Measurements from ENCODE around the gene ANKRD29.

The ANKRD29 gene

DNA sequence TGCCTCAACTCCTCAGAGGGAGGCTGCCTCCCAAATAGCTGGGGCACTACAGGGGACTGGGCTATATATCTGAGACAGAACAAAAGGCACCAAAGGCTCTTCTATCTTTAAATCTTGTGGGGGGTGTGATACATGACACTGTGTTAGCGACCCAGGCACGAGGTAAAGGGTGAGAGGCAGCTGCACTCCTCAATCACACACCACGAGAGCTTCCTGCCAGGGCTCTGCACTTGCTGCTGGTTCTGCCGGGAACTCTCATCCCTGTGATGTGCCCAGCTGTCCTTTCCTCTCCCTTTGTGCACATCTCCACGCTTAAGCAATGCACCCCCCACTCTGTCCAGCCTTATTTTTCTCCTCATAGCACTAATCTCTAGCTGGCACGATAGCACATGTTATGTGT, 108.8 kb downstream of the ANKRD29 start:
- Histone ChIP-seq H3K4me1 (ENCODE audit: insufficient read depth, low read length, severe bottlenecking) (no peaks in the 10 kb centered on the region), H3K9ac (ENCODE audit: low read length) (no peak overlapping the region), H3F3A (ENCODE audit: insufficient read depth, low read length) (no peaks in the 10 kb centered on the region), H3K27me3 (ENCODE audit: insufficient read depth, low read length) (no peaks in the 10 kb centered on the region), H2AFZ (ENCODE audit: low read length) (no peak overlapping the region), H3K9me2 (ENCODE audit: low read depth, low read length) (no peaks in the 10 kb centered on the region), H3K4me2 (ENCODE audit: low read length) (no peak overlapping the region), H3K27ac (ENCODE audit: low read depth, low read length, poor library complexity, severe bottlenecking) (no peak overlapping the region), H3K9me3 (ENCODE audit: low read length) (no peaks in the 10 kb centered on the region), H3K79me2 (ENCODE audit: insufficient read depth, low read length) (no peaks in the 10 kb centered on the region), H4K20me1 (ENCODE audit: insufficient read depth, low read length) (no peaks in the 10 kb centered on the region), H3K36me3 (ENCODE audit: insufficient read depth, low read length) (peaks cover 69% of the 10 kb centered on the region), H3K4me3 (ENCODE audit: low read depth, low read length, poor library complexity, severe bottlenecking) (no peak overlapping the region)
- no peak for TF ChIP-seq EZH2 (IDR thresholded peaks at IDR 0.05; ENCODE audit: borderline replicate concordance, low read length)

GRCh38 chr18:23552505-23552904, 110.2 kb downstream of the ANKRD29 start:
- Histone ChIP-seq H3K4me2 (ENCODE audit: low read length) (no peak overlapping the region), H3K9me3 (ENCODE audit: low read length) (no peaks in the 10 kb centered on the region), H2AFZ (ENCODE audit: low read length) (no peak overlapping the region), H3F3A (ENCODE audit: insufficient read depth, low read length) (no peaks in the 10 kb centered on the region), H3K27ac (ENCODE audit: low read depth, low read length, poor library complexity, severe bottlenecking) (no peak overlapping the region), H3K79me2 (ENCODE audit: insufficient read depth, low read length) (no peaks in the 10 kb centered on the region), H3K27me3 (ENCODE audit: insufficient read depth, low read length) (no peaks in the 10 kb centered on the region), H4K20me1 (ENCODE audit: insufficient read depth, low read length) (no peaks in the 10 kb centered on the region), H3K9ac (ENCODE audit: low read length) (no peak overlapping the region), H3K9me2 (ENCODE audit: low read depth, low read length) (no peaks in the 10 kb centered on the region), H3K36me3 (ENCODE audit: insufficient read depth, low read length) (peaks cover 72% of the 10 kb centered on the region), H3K4me3 (ENCODE audit: low read depth, low read length, poor library complexity, severe bottlenecking) (no peak overlapping the region), H3K4me1 (ENCODE audit: insufficient read depth, low read length, severe bottlenecking) (no peaks in the 10 kb centered on the region)
- TF ChIP-seq, protein P1, sequence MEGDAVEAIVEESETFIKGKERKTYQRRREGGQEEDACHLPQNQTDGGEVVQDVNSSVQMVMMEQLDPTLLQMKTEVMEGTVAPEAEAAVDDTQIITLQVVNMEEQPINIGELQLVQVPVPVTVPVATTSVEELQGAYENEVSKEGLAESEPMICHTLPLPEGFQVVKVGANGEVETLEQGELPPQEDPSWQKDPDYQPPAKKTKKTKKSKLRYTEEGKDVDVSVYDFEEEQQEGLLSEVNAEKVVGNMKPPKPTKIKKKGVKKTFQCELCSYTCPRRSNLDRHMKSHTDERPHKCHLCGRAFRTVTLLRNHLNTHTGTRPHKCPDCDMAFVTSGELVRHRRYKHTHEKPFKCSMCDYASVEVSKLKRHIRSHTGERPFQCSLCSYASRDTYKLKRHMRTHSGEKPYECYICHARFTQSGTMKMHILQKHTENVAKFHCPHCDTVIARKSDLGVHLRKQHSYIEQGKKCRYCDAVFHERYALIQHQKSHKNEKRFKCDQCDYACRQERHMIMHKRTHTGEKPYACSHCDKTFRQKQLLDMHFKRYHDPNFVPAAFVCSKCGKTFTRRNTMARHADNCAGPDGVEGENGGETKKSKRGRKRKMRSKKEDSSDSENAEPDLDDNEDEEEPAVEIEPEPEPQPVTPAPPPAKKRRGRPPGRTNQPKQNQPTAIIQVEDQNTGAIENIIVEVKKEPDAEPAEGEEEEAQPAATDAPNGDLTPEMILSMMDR (IDR thresholded peaks at IDR 0.05; ENCODE audit: low read length): no peak
- no peak for TF ChIP-seq EZH2 (IDR thresholded peaks at IDR 0.05; ENCODE audit: borderline replicate concordance, low read length)

GRCh38 chr18:23551978-23552377, 110.7 kb downstream of the ANKRD29 start:
- peaks cover 75% of the 10 kb centered on the region for H3K36me3 ChIP-seq (ENCODE audit: insufficient read depth, low read length)
- no peak overlapping the region for H3K27ac ChIP-seq (ENCODE audit: low read depth, low read length, poor library complexity, severe bottlenecking)

GRCh38 chr18:23550898-23551297, 111.8 kb downstream of the ANKRD29 start:
- TF ChIP-seq, protein P1 (IDR thresholded peaks at IDR 0.05; ENCODE audit: low read length): no peak
- no peak for TF ChIP-seq EZH2 (IDR thresholded peaks at IDR 0.05; ENCODE audit: borderline replicate concordance, low read length)
- Histone ChIP-seq H2AFZ (ENCODE audit: low read length) (no peak overlapping the region), H3F3A (ENCODE audit: insufficient read depth, low read length) (no peaks in the 10 kb centered on the region), H3K4me1 (ENCODE audit: insufficient read depth, low read length, severe bottlenecking) (no peaks in the 10 kb centered on the region), H3K27me3 (ENCODE audit: insufficient read depth, low read length) (no peaks in the 10 kb centered on the region), H3K9ac (ENCODE audit: low read length) (no peak overlapping the region), H3K36me3 (ENCODE audit: insufficient read depth, low read length) (peaks cover 72% of the 10 kb centered on the region), H3K79me2 (ENCODE audit: insufficient read depth, low read length) (no peaks in the 10 kb centered on the region), H4K20me1 (ENCODE audit: insufficient read depth, low read length) (no peaks in the 10 kb centered on the region), H3K4me2 (ENCODE audit: low read length) (no peak overlapping the region), H3K27ac (ENCODE audit: low read depth, low read length, poor library complexity, severe bottlenecking) (no peak overlapping the region), H3K9me3 (ENCODE audit: low read length) (no peaks in the 10 kb centered on the region), H3K4me3 (ENCODE audit: low read depth, low read length, poor library complexity, severe bottlenecking) (no peak overlapping the region), H3K9me2 (ENCODE audit: low read depth, low read length) (no peaks in the 10 kb centered on the region)

More at GRCh38 chr18:23551978-23552377, 110.7 kb downstream of the ANKRD29 start:
- no peak overlapping the region for H3K9ac ChIP-seq (ENCODE audit: low read length)
- H3K9me3 ChIP-seq (ENCODE audit: low read length): no peaks in the 10 kb centered on the region
- H3K4me2 ChIP-seq (ENCODE audit: low read length): no peak overlapping the region
- no peak overlapping the region for H2AFZ ChIP-seq (ENCODE audit: low read length)
- no peaks in the 10 kb centered on the region for H3K9me2 ChIP-seq (ENCODE audit: low read depth, low read length)
- H3K79me2 ChIP-seq (ENCODE audit: insufficient read depth, low read length): no peaks in the 10 kb centered on the region
- H4K20me1 ChIP-seq (ENCODE audit: insufficient read depth, low read length): no peaks in the 10 kb centered on the region
- TF ChIP-seq, protein P1 (IDR thresholded peaks at IDR 0.05; ENCODE audit: low read length): no peak
- no peak for TF ChIP-seq EZH2 (IDR thresholded peaks at IDR 0.05; ENCODE audit: borderline replicate concordance, low read length)
- no peaks in the 10 kb centered on the region for H3K4me1 ChIP-seq (ENCODE audit: insufficient read depth, low read length, severe bottlenecking)
- no peak overlapping the region for H3K4me3 ChIP-seq (ENCODE audit: low read depth, low read length, poor library complexity, severe bottlenecking)
- no peaks in the 10 kb centered on the region for H3K27me3 ChIP-seq (ENCODE audit: insufficient read depth, low read length)
- H3F3A ChIP-seq (ENCODE audit: insufficient read depth, low read length): no peaks in the 10 kb centered on the region

All from OCI-LY1 (cell line).